Fibroblast of lung (primary cell): ENCODE results near the gene PDLIM5. TPM values are rescaled to one million over a fixed set of nuclear protein-coding genes. Genes with fewer than 3 reads are reported as not detected.

Experiments used
- DNase-seq, 2 donors: peaks; one replicate each; pipeline versions ENCODE4 v3.0.0 to v3.0.0-alpha.2; 2010; ENCODE audit warnings: low read depth in 2 of 2
- H2AFZ ChIP-seq: 2 replicates; pipeline ENCODE4 v1.5.1; 2012; ENCODE audit warnings: low read length, control low read depth, inconsistent platforms
- H3K27ac ChIP-seq: 2 replicates; pipeline ENCODE4 v1.5.1; 2011; ENCODE audit warnings: low read length, control low read depth; ENCODE audit not compliant: insufficient read depth
- H3K27me3 ChIP-seq: 2 replicates; pipeline ENCODE4 v1.5.1; 2011; ENCODE audit warnings: mild to moderate bottlenecking, low read length; ENCODE audit not compliant: control insufficient read depth, insufficient read depth
- H3K36me3 ChIP-seq: 2 replicates; pipeline ENCODE4 v1.5.1; 2011; ENCODE audit warnings: low read length; ENCODE audit not compliant: control insufficient read depth, insufficient read depth
- H3K4me1 ChIP-seq: 2 replicates; pipeline ENCODE4 v1.5.1; 2011; ENCODE audit warnings: low read length; ENCODE audit not compliant: control insufficient read depth, insufficient read depth; ENCODE audit errors: extremely low read depth
- H3K4me2 ChIP-seq: 2 replicates; pipeline ENCODE4 v1.5.1; 2011; ENCODE audit warnings: low read length, control low read depth; ENCODE audit not compliant: insufficient read depth; ENCODE audit errors: extremely low read depth
- H3K4me3 ChIP-seq, 4 experiments: fragments of 200-600 bp in 1 of 4; sonication (generic) in 1 of 4; replicated peaks in 1 of 4; 2 replicates each; pipeline ENCODE4 v1.5.1; 2011 to 2016; ENCODE audit warnings: low read length in 4 of 4, low read depth in 3 of 4, mild to moderate bottlenecking in 3 of 4, control low read depth in 2 of 4, inconsistent platforms in 1 of 4, mixed read lengths in 1 of 4; ENCODE audit not compliant: insufficient read depth in 1 of 4; ENCODE audit errors: control extremely low read depth in 1 of 4
- H3K79me2 ChIP-seq: 2 replicates; pipeline ENCODE4 v1.5.1; 2012; ENCODE audit warnings: mild to moderate bottlenecking, low read length, inconsistent platforms; ENCODE audit not compliant: control insufficient read depth, insufficient read depth
- H3K9ac ChIP-seq: 2 replicates; pipeline ENCODE4 v1.5.1; 2011; ENCODE audit warnings: mild to moderate bottlenecking, low read length, control low read depth; ENCODE audit not compliant: insufficient read depth
- H3K9me3 ChIP-seq: 2 replicates; pipeline ENCODE4 v1.5.1; 2012; ENCODE audit warnings: low read depth, low read length; ENCODE audit not compliant: control insufficient read depth, insufficient read depth
- H4K20me1 ChIP-seq: 2 replicates; pipeline ENCODE4 v1.5.1; 2011; ENCODE audit warnings: low read length; ENCODE audit not compliant: control insufficient read depth, insufficient read depth; ENCODE audit errors: extremely low read depth
- CTCF ChIP-seq, 2 donors: IDR thresholded peaks in 1 of 2; conservative IDR thresholded peaks in 1 of 2; 1 replicate in 1 of 2; 2 replicates in 1 of 2; pipeline ENCODE4 v1.5.1; 2011 to 2012; ENCODE audit warnings: low read length in 2 of 2, control low read depth in 1 of 2, inconsistent platforms in 1 of 2, low read depth in 1 of 2, mild to moderate bottlenecking in 1 of 2
- EZH2 ChIP-seq: IDR thresholded peaks from 2 replicates; pipeline ENCODE4 v1.5.1; 2012; ENCODE audit warnings: low read length, control low read depth, mild to moderate bottlenecking; ENCODE audit errors: missing control alignments
- polyA plus RNA-seq, 2 donors: library from polyadenylated mRNA; depleted of rRNA in 1 of 2; stranded (reverse) in 1 of 2; unstranded in 1 of 2; fragments of >200 nt; gene quantifications; 2 replicates each; pipeline ENCODE4 v1.2.1, GENCODE V29; 2011 to 2012; ENCODE audit warnings: missing spikeins in 1 of 2
- total RNA-seq: library from RNA; depleted of rRNA; stranded (reverse); fragments of >200 nt; gene quantifications from 2 replicates; pipeline ENCODE4 v1.2.1, GENCODE V29; 2014

The PDLIM5 gene
- total and polyA plus RNA-seq, 2 donors (not counting 1 experiment from before 2014, with no cell fraction given), result 28.4 to 113 TPM

GRCh38 chr4:94489098-94489497 is 37.4 kb downstream of the PDLIM5 start:
- Histone ChIP-seq H3K4me3 (no peak overlapping the region), H3K4me1 (peaks cover 8% of the 10 kb centered on the region), H4K20me1 (no peaks in the 10 kb centered on the region), H3K36me3 (no peaks in the 10 kb centered on the region), H3K27ac (no peak overlapping the region), H3K4me2 (no peak overlapping the region), H3K9me3 (no peaks in the 10 kb centered on the region), H2AFZ (no peak overlapping the region), H3K27me3 (no peaks in the 10 kb centered on the region), H3K9ac (no peak overlapping the region), H3K79me2 (peaks cover 40% of the 10 kb centered on the region)
- DNase-seq, result no peak
- TF ChIP-seq CTCF (conservative IDR thresholded peaks at IDR 0.05 in 1 of 2, IDR thresholded peaks at IDR 0.05 in 1 of 2; ENCODE audit: low read depth in 1 of 2, low read length in 2 of 2) (no peak), EZH2 (no peak)

GRCh38 chr4:94490437-94490836 is 38.7 kb downstream of the PDLIM5 start:
- no peaks in the 10 kb centered on the region for H4K20me1 ChIP-seq
- H3K79me2 ChIP-seq, result peaks cover 32% of the 10 kb centered on the region
- no peaks in the 10 kb centered on the region for H3K36me3 ChIP-seq
- H3K9ac ChIP-seq, result no peak overlapping the region
- H2AFZ ChIP-seq, result no peak overlapping the region
- TF ChIP-seq CTCF (conservative IDR thresholded peaks at IDR 0.05 in 1 of 2, IDR thresholded peaks at IDR 0.05 in 1 of 2; ENCODE audit: low read depth in 1 of 2, low read length in 2 of 2) (no peak), EZH2 (no peak)
- no peak for DNase-seq
- H3K9me3 ChIP-seq, result no peaks in the 10 kb centered on the region
- H3K4me1 ChIP-seq, result peaks cover 8% of the 10 kb centered on the region
- no peaks in the 10 kb centered on the region for H3K27me3 ChIP-seq
- H3K4me3 ChIP-seq, result no peak overlapping the region
- no peak overlapping the region for H3K27ac ChIP-seq
- no peak overlapping the region for H3K4me2 ChIP-seq

GRCh38 chr4:94491322-94491721 is 39.6 kb downstream of the PDLIM5 start:
- Histone ChIP-seq H4K20me1 (no peaks in the 10 kb centered on the region), H3K4me3 (peak overlapping the region in 1 of 4 experiments; percentile 7), H3K4me2 (peak overlapping the region; percentile 76), H2AFZ (no peak overlapping the region), H3K27ac (no peak overlapping the region), H3K36me3 (no peaks in the 10 kb centered on the region), H3K27me3 (no peaks in the 10 kb centered on the region), H3K79me2 (peaks cover 31% of the 10 kb centered on the region), H3K9ac (no peak overlapping the region), H3K4me1 (peaks cover 8% of the 10 kb centered on the region), H3K9me3 (no peaks in the 10 kb centered on the region)
- no peak for TF ChIP-seq CTCF (conservative IDR thresholded peaks at IDR 0.05 in 1 of 2, IDR thresholded peaks at IDR 0.05 in 1 of 2; ENCODE audit: low read depth in 1 of 2, low read length in 2 of 2)
- DNase-seq, result peak; percentile 48 to 79
